Thymus (tissue), 11 donors: ENCODE data around the gene NFU1. TPM values are rescaled to one million over a fixed set of nuclear protein-coding genes. Genes with fewer than 3 reads are reported as not detected.
"Not testable (repeated sequence)": the region's sequence is repeated elsewhere in the genome, so short reads cannot be mapped to it uniquely, and the experiment has no call there.

Experiments used
- DNase-seq, 9 donors: peaks; one replicate each; pipeline ENCODE4 v3.0.0-alpha.2; 2013; ENCODE audit warnings: low spot score in 9 of 9, low read depth in 6 of 9, missing footprints in 1 of 9
- H3K27ac ChIP-seq, 2 donors: one replicate each; pipeline ENCODE4 v1.5.1; 2013; ENCODE audit warnings: control low read depth in 1 of 2, low read depth in 1 of 2, low read length in 1 of 2, mild to moderate bottlenecking in 1 of 2, moderate library complexity in 1 of 2
- H3K27me3 ChIP-seq, 2 donors: one replicate each; pipeline ENCODE4 v1.5.1; 2013; ENCODE audit warnings: low read length in 1 of 2; ENCODE audit not compliant: control insufficient read depth in 2 of 2, insufficient read depth in 1 of 2
- H3K36me3 ChIP-seq, 2 donors: one replicate each; pipeline ENCODE4 v1.5.1; 2013; ENCODE audit warnings: low read length in 1 of 2, mild to moderate bottlenecking in 1 of 2, moderate library complexity in 1 of 2; ENCODE audit not compliant: control insufficient read depth in 2 of 2, insufficient read depth in 2 of 2
- H3K4me1 ChIP-seq, 2 donors: one replicate each; pipeline ENCODE4 v1.5.1; 2013; ENCODE audit warnings: low read length in 2 of 2; ENCODE audit not compliant: control insufficient read depth in 2 of 2, insufficient read depth in 2 of 2
- H3K4me3 ChIP-seq, 2 donors: one replicate each; pipeline ENCODE4 v1.5.1; 2013; ENCODE audit warnings: low read length in 2 of 2, control low read depth in 1 of 2, mild to moderate bottlenecking in 1 of 2
- H3K9me3 ChIP-seq, 2 donors: one replicate each; pipeline ENCODE4 v1.5.1; 2013; ENCODE audit warnings: low read length in 1 of 2, mild to moderate bottlenecking in 1 of 2; ENCODE audit not compliant: control insufficient read depth in 2 of 2, insufficient read depth in 1 of 2
- WGBS: extraction: QIAGEN DNeasy Blood & Tissue Kit; methylation state at CpG from one replicate; pipeline ENCODE4 v1.1.7; 2013; 5-methylcytosine and 5-hydroxymethylcytosine counted together
- polyA plus RNA-seq: library from polyadenylated mRNA; stranded (reverse); fragments of 200-250 nt; gene quantifications from one replicate; pipeline ENCODE4 v1.2.3, GENCODE V29; 2013
- total RNA-seq: library from RNA; stranded (reverse); fragments of 120-200 nt; gene quantifications from one replicate; pipeline ENCODE4 v1.2.4, GENCODE V29; 2013
- donor health status: healthy.

The NFU1 gene
- total and polyA plus RNA-seq, 2 donors, result 42.8 to 77.2 TPM

GRCh38 chr2:69456950-69457445, 19.8 kb upstream of the NFU1 start:
- Histone ChIP-seq H3K4me1 (peaks cover 0 to 2% of the 10 kb centered on the region in 2 donors), H3K36me3 (no peaks in the 10 kb centered on the region), H3K27me3 (no peaks in the 10 kb centered on the region), H3K9me3 (no peaks in the 10 kb centered on the region), H3K4me3 (no peak overlapping the region), H3K27ac (no peak overlapping the region)
- DNase-seq, result no peak

- no peak overlapping the region for H3K27ac ChIP-seq
- WGBS, result 99% methylated on average over 7 of the region's 7 CpGs
Observed at GRCh38 chr2:69456154-69456553, 18.9 kb upstream of the NFU1 start.

GRCh38 chr2:69454976-69455375, 17.7 kb upstream of the NFU1 start:
- DNase-seq, result no peak
- Histone ChIP-seq H3K27ac (no peak overlapping the region), H3K4me1 (peaks cover 0 to 2% of the 10 kb centered on the region in 2 donors), H3K4me3 (no peak overlapping the region), H3K9me3 (no peaks in the 10 kb centered on the region), H3K36me3 (no peaks in the 10 kb centered on the region), H3K27me3 (no peaks in the 10 kb centered on the region)
- 97% methylated on average over 2 of the region's 2 CpGs for WGBS

More at GRCh38 chr2:69456154-69456553, 18.9 kb upstream of the NFU1 start:
- H3K9me3 ChIP-seq, result no peaks in the 10 kb centered on the region
- no peak overlapping the region for H3K4me3 ChIP-seq
- no peak for DNase-seq
- H3K4me1 ChIP-seq, result peaks cover 0 to 2% of the 10 kb centered on the region in 2 donors
- H3K27me3 ChIP-seq, result no peaks in the 10 kb centered on the region
- no peaks in the 10 kb centered on the region for H3K36me3 ChIP-seq

DNA sequence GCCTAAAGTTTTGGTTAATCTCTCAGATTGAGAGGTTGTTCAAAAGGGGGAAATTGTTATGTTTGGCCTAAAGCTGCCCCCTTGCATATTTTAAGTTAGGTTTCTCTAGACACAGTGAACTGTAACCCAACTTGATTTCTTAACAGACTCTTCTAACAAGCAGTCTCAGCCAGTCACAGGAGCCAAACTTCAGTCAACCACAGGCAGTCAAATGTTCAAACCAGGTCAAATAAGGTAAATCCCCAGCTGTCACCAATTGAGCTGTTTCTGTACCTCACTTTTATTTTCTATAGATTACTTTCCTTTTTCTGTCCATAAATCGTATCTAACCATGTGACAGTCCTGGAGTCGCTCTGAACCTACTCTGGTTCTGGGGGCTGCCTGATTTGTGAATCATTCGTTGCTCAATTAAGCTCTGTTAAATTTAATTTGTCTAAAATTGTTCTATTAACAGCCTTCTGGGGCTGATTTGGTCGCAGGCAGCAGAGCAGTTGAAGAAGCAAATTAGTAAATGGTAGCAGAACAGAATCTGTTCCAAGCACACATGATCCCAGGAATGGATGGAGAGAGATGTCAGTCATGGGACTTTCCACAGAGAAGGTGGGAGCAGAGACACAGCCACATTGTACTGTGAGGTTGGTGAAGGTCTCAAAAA, 16.4 kb upstream of the NFU1 start:
- no peak overlapping the region for H3K27ac ChIP-seq
- peaks cover 0 to 2% of the 10 kb centered on the region in 2 donors for H3K4me1 ChIP-seq
- H3K27me3 ChIP-seq, result no peaks in the 10 kb centered on the region
- no peak for DNase-seq
- H3K9me3 ChIP-seq, result no peaks in the 10 kb centered on the region
- 94% methylated on average over 4 of the region's 4 CpGs for WGBS
- no peak overlapping the region for H3K4me3 ChIP-seq
- no peaks in the 10 kb centered on the region for H3K36me3 ChIP-seq

DNA sequence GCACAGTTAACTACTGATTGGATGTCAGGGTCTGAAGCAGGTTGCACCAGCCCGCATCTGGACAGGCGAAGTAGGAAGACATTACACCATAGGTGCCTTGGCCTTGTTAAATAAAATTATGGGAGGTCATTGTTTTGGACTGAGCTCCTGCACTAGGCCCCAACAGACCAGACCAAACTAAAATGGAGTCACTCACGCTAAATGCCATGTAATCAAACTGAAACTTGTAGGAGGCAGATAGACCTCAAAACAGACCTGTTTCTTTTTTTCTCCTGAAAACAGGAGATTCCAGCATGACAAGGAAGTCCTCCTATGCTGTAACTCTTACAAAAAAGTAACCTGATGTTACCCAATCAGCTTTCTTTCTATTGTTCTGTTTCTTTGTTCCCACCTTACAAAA, 15.5 kb upstream of the NFU1 start:
- DNase-seq, result no peak
- Histone ChIP-seq H3K27me3 (no peaks in the 10 kb centered on the region), H3K9me3 (no peaks in the 10 kb centered on the region), H3K4me1 (peaks cover 0 to 2% of the 10 kb centered on the region in 2 donors), H3K27ac (no peak overlapping the region), H3K36me3 (no peaks in the 10 kb centered on the region), H3K4me3 (no peak overlapping the region)
- 98% methylated on average over 3 of the region's 3 CpGs for WGBS

DNA sequence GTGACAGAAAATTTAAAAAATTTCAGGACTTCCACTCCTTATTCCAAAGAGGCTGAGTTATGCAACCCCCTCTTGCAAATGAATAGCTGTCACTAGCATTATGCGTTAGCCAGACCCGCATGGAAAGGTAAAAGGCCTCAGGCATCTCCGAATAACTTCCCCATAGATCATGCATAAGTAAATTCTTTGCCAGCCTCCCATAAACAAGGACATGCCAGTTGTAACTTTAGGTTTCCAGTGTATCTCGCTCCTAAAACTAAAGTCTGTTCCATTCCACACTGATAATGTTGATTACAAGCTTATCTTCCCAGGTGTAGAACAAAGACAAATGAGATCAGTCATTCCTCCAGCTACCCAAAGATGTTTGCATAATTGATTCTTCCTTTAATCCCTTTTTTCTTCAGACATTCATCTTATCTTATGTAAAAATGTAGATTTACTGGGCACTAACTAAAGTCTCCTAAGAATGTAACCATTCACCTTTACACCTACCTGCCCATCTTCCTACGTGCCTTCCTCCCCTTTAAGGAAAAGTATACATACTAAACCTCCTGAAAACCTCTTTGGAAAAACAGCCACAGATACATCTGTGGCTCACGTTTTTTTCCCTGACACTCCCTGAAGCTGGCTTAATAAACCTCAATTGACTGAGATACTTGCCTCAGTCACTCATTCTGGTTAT, 13.6 kb upstream of the NFU1 start:
- WGBS, result 98% methylated on average over 6 of the region's 6 CpGs
- Histone ChIP-seq H3K4me1 (peaks cover 0 to 2% of the 10 kb centered on the region in 2 donors), H3K4me3 (no peak overlapping the region)

DNA sequence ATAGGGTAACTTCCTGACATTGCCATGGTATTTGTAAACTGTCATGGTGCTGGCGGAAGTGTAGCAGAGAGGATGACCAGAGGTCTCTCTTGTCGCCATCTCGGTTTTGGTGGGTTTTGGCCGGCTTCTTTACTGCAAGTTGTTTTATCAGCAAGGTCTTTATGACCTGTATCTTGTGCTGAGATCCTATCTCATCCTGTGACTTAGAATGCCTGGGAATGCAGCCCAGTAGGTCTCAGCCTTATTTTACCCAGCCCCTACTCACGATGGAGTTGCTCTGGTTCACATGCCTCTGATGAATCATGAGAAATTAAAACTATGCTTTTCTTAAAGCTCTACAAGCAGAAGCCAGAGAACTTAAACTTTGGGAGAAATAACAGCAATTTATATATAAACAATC, 12.7 kb upstream of the NFU1 start:
- H3K27me3 ChIP-seq, result no peaks in the 10 kb centered on the region
- no peaks in the 10 kb centered on the region for H3K36me3 ChIP-seq
- H3K27ac ChIP-seq, result no peak overlapping the region
- peaks cover 0 to 2% of the 10 kb centered on the region in 2 donors for H3K4me1 ChIP-seq
- H3K4me3 ChIP-seq, result no peak overlapping the region
- no peaks in the 10 kb centered on the region for H3K9me3 ChIP-seq
- DNase-seq, result no peak
- WGBS, result 99% methylated on average over 5 of the region's 5 CpGs

More for the DNA sequence above, 13.6 kb upstream of the NFU1 start:
- no peak overlapping the region for H3K27ac ChIP-seq
- no peaks in the 10 kb centered on the region for H3K36me3 ChIP-seq
- no peaks in the 10 kb centered on the region for H3K27me3 ChIP-seq
- DNase-seq, result no peak
- H3K9me3 ChIP-seq, result no peaks in the 10 kb centered on the region

GRCh38 chr2:69443673-69444072, 6.4 kb upstream of the NFU1 start:
- not testable (repeated sequence) for H3K4me3 ChIP-seq, H3K36me3 ChIP-seq, H3K27me3 ChIP-seq, DNase-seq, H3K4me1 ChIP-seq, H3K27ac ChIP-seq, H3K9me3 ChIP-seq
- over 99% methylated on average over 3 of the region's 3 CpGs for WGBS

- not testable (repeated sequence) for DNase-seq, H3K4me3 ChIP-seq, H3K27ac ChIP-seq, H3K9me3 ChIP-seq, H3K4me1 ChIP-seq, H3K36me3 ChIP-seq, H3K27me3 ChIP-seq
- 98% methylated on average over 2 of the region's 2 CpGs for WGBS
Observed at GRCh38 chr2:69439499-69439898, 2.3 kb upstream of the NFU1 start.
